Anterior cingulate cortex (tissue), 58 donors: ENCODE results near the gene BASP1.
"Not testable (repeated sequence)": the region's sequence is repeated elsewhere in the genome, so short reads cannot be mapped to it uniquely, and the experiment has no call there.

Source experiments
- DNase-seq, 58 donors: peaks; one replicate each; lab custom pipeline; 2025; lab: John Stamatoyannopoulos, UW

BASP1 gene

DNA sequence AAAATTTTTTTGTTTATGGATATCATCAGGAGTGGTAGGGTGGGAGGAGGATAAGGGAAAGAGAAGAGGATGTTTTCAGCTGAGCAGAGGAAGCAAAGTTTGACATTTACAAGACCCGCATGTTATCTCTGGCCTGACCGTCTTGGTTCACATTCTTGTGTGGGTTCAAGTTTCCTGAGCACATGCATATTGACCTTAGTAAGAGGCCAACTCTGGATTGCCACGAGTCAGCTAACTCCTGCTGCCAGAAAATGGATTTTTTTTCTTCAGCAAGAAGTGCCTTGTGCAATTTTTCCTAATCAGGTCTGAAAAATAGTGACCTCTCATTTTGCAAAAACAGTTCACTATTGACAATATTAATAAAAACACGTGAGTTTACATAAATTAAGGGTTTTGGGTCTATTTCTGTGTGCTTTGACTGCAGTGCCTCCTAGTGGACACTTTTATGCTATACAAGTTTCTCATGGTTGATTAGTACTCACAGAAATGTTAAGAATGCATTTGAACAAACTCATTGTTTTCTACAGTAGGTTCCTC, 27.1 kb upstream of the BASP1 start:
- DNase-seq = peak in 2 of 58 donors; percentile 5 to 33

DNA sequence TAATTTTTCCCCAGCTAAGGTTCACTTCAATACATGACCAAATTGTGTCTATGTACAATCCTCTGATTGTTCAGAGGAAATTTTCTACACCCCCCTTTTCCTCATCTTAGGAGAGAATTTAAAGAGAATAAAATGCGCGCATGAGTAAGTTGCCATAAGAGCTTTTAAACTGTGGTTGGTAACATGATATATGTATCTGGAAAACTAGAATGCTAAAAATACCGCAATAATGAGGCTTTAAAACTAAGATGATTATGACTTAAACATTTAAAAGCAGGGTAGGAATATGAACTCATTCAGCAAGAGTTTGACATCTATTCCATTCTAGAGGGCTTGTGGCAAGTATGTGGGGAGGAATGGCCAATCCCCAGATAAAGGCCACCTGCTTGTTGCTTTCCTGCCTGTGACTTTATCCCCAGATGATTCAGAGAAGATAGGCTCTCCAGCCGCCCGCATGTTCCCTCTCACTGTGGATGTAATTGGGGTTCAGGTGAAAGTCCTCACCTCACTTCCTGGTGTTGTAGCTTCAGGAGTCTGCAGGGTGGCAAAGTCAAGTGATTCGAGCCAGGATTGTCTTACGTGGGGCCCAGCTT, 26.5 kb upstream of the BASP1 start:
- no peak for DNase-seq

DNA sequence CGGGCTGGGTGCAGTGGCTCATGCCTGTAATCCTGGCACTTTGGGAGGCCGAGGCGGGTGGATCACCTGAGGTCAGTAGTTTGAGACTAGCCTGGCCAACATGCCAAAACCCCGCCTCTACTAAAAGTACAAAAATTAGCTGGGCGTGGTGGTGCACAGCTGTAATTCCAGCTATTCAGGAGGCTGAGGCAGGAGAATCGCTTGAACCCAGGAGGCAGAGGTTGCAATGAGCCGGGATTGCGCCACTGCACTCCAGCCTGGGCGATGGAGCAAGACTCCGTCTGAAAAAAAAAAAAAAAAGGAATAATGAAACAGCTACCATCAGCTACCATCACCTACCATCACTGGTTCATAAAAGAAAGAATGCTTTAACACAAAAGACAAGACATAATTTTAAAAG, 25.9 kb upstream of the BASP1 start:
- not testable (repeated sequence) for DNase-seq

DNA sequence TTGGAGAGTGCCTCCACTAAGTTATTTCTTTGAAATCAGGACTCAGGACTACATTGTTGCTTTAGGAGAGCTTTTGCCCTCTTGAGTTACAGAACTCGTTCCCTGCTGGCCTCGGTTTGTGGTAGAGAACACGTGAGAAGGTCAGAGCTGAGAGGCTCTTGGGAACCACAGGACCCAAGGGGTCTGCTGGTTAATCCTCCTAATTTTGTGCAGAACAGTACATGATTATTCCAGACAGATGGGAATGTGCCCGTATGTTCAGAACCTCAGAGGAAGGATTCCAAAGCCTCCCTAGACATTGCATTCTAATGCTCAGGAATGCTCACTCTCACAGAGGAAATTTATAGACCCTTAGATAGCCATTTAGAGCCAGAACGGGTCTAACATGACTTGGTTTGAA, 25.2 kb upstream of the BASP1 start:
- no peak for DNase-seq

DNA sequence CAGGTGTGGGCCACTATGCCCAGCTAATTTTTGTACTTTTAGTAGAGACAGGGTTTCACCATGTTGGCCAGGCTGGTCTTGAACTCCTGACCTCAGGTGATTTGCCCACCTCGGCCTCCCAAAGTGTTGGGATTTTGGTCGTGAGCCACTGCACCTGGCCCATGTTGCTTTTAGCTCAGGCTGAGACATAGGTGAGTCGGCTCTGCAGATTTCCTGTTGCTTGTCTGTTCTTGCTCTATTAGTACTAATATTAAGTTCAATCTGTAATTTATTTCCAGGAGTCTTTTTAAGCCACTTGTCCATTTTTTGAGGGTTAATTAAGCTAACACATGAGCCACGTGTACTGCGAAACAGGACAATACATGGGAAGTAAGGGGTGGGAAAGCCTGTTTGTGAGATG, 21.4 kb upstream of the BASP1 start:
- no peak for DNase-seq

DNA sequence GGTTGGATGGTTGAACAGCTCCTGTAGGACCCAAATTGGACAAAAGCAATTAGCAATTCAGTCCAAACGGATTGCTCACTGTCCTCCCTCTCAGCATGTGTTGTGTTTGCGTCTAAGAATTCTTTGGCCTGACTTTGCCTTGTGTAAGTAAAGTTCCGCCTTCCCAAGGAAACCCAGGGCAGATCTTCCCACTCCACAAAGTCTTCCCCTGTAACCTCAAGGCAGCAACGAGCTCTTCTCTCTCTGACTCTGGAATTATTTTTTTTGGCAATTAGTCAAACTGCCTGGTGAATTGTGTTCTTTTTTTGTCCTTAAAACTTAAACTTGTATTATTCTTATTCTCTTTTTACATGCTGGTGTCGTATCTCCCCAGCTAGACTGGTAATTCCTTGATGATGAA, 20.7 kb upstream of the BASP1 start:
- DNase-seq = no peak

DNA sequence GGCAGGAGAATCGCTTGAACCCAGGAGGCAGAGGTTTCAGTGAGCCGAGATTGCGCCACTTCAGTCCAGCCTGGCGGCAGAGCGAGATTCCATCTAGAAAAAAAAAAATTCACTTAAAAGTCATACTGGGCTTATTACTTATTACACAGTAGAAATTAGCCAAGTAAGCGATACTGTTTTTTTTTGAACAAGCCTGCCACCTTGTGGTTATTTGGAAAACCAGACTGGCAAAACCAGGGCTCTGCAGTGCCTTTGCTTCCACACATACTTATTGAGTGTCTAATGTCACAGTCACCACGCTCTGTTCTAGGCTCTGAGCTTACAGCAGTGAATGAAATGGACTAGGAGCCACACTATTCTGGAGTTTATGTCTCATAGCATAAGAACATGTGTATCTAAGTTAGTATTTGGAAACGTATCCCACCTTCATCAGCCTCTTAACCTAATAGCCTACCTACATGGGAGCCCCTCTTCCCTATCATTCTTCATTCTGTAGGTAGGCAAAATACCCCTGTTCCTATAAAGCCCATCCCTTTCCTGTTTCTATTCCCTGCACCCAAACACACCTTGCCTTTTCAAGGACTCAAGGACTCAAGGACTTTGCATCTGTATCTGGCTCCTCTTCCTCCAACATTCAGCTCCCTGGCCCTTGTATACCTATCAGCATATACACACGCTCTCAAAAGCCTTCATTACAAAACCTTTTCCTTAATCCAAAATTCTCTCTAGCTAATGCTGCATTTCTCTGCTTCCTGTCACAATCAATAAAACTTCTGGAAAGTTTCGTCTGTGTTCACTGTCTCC, 13.9 kb upstream of the BASP1 start:
- peak in 13 of 58 donors; percentile 4 to 62 (median 19) for DNase-seq

DNA sequence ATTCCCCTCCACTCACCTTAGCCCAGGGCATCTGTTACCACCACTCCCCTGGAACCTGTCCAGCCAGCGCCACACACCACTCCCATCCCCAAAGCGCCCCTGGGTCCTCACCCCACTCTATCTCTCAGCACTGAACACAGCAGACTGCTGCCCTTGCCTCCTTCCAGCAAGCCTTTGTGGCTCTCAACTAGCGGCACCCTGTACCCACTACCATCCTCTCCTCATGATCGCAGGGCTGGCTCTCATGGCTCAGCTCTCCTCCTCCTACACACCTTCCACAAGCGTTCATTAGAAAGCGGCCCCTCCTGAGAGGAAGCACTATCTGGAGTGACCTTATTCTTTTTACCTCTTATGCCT, 13.3 kb upstream of the BASP1 start:
- DNase-seq = peak in 1 of 58 donors; percentile 3

DNA sequence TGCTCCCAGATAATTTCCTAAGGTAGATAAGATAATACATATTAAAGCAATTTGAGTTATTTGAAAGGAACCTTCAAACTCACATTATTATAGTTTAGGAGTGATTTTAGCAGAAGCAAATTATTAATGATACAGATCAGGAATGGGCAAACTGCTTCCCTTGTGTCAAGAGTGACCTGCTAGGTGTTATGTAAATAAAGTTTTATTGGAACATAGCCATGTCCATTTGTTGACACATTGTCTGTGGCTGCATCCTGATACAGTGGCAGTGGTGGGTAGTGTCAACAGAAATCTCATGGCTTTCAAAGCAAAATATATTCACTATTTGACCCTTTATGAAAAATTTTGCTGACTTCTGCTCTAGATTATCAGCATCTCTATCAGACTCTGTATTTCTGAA, 11.4 kb upstream of the BASP1 start:
- DNase-seq = no peak

DNA sequence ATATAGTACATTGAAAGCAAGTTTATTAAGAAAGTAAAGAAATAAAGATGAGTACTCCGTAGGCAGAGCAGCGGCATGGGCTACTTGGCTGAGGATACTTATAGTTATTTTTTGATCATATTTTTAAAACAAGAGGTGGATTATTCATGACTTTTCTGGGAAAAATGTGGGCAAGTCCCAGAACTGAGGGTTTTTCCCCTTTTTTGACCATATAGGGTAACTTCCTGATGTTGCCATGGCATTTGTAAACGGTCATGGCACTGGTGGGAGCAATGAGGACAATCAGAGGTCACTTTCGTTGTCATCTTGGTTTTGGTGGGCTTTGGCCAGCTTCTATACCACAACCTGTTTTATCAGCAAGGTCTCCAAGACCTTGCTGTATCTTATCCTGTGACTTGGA, 5.2 kb upstream of the BASP1 start:
- DNase-seq = no peak

DNA sequence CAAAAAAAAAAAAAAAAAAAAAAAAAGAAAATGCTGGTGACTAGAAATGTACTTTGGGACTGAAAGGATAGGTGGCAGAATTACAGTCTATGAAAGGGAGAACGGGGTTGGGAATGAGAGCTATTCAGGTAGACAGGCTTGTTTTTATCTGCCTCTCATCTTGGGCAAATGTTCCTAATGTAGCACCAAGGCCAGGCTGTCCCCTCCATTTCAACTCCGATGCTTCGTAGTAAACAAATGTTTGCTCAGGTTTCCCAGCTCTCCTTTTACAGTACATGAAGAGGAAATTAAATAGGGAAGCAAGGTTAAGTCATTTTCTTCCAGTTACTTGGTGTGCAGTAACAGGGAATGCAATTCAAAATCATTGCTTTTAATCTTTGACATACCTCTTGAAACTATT, 4.4 kb upstream of the BASP1 start:
- no peak for DNase-seq

DNA sequence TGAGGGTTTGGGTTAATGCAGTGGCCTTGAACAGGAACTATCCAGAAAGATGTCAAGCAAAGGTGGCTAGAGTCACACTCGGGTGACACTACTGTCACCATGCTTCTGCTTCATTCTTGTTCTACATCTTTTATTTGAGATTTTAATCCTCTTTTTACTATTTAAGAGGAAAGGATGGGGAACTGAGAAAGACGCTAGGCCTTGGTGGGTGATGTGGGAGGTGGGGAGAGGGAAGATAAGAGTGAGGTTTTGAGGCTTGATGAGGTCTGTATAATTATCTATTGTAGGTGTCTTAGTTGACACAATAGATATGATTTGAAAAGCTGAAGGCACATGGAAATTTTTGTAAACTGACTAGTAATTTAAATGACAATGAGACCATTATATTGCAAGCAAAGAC, 3.5 kb upstream of the BASP1 start:
- DNase-seq = no peak

DNA sequence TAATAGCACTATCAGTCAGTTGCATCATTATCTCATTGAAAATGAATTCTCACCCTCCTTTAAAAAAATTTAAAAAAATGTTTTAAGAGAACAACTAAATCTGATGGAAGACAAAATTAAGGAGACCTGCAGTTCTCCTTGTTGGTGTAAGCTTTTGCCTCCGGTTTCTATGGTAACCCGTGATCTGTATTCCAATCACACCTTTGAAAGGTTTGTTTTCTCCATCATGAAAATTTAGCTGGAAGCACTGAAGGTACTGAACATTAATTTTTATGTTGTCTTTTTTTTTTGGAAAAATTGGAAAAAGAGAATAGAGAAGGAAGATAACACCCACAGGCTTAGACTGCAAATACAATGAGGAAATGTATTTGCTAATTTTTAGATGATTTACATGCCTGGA, 2.5 kb upstream of the BASP1 start:
- no peak for DNase-seq

DNA sequence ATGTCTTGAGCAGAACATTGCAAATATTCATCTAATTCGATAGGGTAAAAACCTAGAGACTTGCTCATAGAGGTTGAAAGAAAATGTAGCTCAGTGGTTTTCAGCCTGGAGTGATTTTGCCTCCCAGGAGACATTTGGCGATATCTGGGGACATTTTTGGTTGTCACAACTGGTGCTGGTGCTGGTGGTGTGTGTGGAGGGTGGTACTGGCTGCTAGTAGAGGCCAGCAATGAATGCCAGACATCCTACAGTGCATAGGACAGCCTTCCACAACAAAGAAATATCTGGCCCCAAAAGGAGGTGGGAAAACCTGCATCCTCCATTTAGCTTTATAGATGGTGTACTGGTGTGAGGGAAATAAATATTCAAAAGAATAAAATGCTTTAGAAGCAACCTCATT, 2.1 kb upstream of the BASP1 start:
- no peak for DNase-seq

DNA sequence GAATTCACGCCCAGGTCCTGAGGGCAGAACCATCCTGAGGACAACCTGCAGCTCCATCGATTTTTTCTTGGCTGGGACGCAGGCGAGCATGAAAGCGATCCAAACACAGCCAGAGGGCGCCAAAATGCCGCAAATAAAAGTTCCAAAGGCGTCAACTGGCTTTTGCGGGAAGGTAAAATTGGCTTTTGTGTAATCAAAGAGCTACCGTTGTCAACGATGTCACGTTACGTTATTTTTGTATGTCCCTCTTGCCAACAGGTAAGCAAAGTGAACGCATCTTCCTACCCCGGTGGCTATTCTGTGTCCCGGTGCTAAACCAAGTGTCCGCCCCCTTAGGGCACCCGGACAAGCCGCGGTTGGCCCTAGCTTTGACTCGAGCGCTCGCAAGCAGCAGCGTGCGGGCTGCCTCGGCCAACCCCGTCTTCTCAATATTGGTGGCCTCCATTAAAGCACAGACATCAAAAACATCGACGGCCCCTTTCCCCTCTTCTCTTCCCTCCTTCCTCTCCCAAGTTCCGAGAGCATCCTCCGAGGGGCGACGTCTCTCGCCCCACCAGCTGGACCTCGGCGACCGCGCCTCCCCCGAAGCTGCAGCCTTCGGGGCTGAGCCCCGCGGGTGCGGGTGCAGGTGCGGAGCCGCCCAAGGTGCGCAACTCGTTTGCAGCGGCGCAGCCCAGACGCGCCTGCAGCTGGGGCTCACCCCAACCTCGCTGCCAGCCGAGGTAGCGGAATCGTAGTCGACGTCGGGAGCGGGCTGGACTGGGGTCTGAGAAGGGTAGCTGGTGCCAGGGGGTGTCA, 1.1 kb upstream of the BASP1 start:
- peak in 57 of 58 donors; percentile 22 to 89 (median 64) for DNase-seq

DNA sequence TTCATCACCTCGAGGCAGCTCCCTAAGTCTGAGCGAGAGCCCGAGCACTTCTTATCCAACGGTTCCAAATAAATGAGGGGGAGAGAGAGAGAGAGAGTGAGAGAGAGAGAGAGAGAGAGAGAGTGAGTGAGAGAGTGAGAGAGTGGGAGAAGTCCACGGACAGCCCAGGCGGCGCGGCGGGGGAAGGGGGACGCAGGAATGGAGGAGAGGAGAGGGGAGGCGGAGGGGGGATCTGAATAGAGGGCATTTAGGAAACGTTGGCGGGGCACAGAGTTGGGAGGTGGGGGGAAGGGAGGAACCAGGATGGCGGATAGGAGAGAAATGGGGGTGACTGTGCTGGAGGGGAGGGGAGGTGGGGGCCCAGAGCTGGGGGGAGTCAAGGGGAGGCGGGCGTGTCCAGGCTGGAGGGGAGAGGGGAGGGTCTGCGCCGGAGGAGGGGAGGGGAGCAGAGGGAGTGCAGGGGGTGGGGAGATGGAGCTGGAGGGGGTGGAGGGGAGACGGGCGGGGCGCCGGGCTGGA, 398 bp upstream of the BASP1 start:
- peak in 27 of 58 donors; percentile 21 to 82 (median 63) for DNase-seq

DNA sequence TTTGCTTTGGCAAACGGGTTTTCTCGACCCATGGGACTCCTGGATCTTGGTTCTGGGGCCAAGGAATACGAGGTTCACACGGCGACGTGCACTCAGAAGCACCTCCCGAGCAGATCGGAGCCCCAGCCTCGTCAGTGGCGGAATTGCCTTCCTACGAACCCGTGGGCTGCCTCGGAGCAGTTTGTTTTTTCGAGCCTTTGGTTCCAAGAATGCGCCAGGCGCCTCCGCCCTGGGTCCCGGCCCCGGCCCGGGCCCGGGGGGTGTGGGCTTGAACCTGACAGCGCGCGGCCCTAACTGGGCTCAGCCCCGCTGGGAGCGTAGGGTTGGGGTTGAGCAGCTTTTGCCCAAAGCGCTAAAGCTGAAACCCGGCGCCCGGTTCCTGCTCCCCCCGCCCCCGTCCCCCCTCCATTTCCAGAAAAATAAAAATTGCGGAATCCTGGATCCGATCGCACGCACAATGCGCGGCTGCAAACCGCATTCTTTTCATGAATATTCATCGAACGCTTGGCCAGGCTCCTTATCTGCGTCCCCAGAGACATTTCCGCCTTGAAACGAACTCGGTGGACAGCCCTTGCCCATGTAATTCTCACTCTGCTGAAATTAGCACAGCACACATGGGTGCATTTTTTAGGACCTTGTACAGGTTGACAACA, 1.0 kb downstream of the BASP1 start:
- DNase-seq = peak in 4 of 58 donors; percentile 18 to 51 (median 20)

DNA sequence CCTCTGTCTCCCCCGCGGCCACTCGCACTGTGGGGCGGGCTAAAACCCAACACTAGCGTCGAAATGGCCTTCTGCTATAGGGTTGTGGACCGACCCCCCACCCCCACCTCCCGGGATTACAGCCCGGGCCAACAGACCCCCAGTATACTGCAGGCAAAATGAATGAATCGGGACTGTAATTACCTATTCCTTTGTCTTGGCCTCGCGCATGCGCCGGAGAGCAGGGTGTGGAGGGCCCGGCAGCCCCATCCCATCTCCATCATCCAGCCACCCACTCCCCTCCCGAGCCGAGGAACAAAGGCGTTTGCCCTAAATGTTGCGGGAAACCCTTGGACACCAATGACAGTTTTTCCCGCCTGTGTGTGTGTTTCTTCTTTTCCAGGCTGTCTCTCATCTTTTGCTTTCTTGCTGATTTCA, 1.6 kb downstream of the BASP1 start:
- peak in 23 of 58 donors; percentile 7 to 65 (median 38) for DNase-seq

DNA sequence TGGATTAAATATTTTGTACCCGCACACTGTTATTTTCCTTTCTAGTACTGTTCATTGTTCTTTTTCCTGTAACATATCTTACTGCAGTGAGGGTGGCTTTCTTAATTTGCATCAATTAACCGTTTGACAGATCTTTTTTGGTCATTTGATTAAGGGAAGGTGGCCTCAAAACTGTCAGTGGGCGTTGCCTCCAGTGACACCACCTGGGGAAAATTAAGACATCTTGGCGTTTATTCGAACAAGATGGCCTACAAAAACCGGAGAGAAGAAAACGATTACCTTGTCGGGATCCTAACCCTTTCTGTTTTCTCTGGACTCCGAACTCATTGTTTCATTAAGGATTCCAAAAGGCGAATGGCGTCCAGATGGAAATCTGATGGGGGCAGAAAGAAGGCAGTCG, 2.0 kb downstream of the BASP1 start:
- no peak for DNase-seq

DNA sequence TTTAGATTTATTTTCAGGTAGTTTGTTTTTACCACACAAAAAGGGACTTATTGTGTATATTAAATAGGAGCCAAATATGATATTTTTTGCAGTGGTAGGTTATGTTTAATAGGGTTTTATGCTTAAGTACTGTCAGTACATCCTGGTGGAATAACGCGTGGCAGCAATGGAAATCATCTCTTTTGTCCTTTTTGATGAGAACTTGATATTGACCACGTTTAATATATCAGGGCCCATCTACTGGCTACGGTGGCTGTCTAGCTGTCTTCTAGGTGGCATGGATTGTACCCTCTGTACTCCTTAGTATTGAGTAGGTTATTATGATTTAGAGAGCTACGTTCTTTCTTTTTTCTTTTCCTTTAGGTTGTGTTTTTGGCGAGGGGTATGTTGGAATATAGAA, 2.6 kb downstream of the BASP1 start:
- DNase-seq = no peak
